HG03060 (cell line): ENCODE measurements around the gene CGB3.
"Not testable (repeated sequence)": the region's sequence is repeated elsewhere in the genome, so short reads cannot be mapped to it uniquely, and the experiment has no call there.

ENCODE experiments used
- ATAC-seq: cut with Tn5 transposase; IDR thresholded peaks from one replicate; pipeline ENCODE4 v1.9.1; 2021; ENCODE audit warnings: low read depth, moderate number of reproducible peaks; ENCODE audit not compliant: unreplicated experiment

Gene CGB3

GRCh38 chr19:49043548-49043947 lies 19.4 kb upstream of the CGB3 start, which contains the start of gene CGB5:
TSS of gene CGB5 (plus strand) at chr19:49043848. CDS start at chr19:49044210, 362 bp downstream.
- ATAC-seq, result not testable (repeated sequence)

GRCh38 chr19:49042666-49043065 lies 18.5 kb upstream of the CGB3 start:
- ATAC-seq, result not testable (repeated sequence)

- no peak for ATAC-seq
These were observed 18.0 kb upstream of the CGB3 start for GRCh38 chr19:49042177-49042576.

- ATAC-seq, result not testable (repeated sequence)
These were observed 15.6 kb upstream of the CGB3 start for GRCh38 chr19:49039736-49040135.

- not testable (repeated sequence) for ATAC-seq
These were observed 14.6 kb upstream of the CGB3 start for GRCh38 chr19:49038557-49039276.

- ATAC-seq, result not testable (repeated sequence)
These were observed 14.0 kb upstream of the CGB3 start for GRCh38 chr19:49038111-49038510.

GRCh38 chr19:49036815-49037214 lies 12.7 kb upstream of the CGB3 start, which contains the start of gene CGB1:
TSS of gene CGB1 (minus strand) at chr19:49036895. CDS start at chr19:49036711, 184 bp downstream.
- ATAC-seq, result not testable (repeated sequence)

- ATAC-seq, result not testable (repeated sequence)
These were observed 7.6 kb upstream of the CGB3 start, which contains the start of gene CGB2 for GRCh38 chr19:49031642-49032301. TSS of gene CGB2 (plus strand) at chr19:49031890. CDS start at chr19:49032096, 206 bp downstream.

GRCh38 chr19:49030323-49030722 lies 6.2 kb upstream of the CGB3 start:
- not testable (repeated sequence) for ATAC-seq

- not testable (repeated sequence) for ATAC-seq
These were observed 5.6 kb upstream of the CGB3 start for GRCh38 chr19:49029749-49030148.

GRCh38 chr19:49028686-49029085 lies 4.6 kb upstream of the CGB3 start:
- ATAC-seq, result not testable (repeated sequence)

- ATAC-seq, result not testable (repeated sequence)
These were observed 1.5 kb upstream of the CGB3 start for GRCh38 chr19:49025599-49025998.

GRCh38 chr19:49025088-49025487 lies 955 bp upstream of the CGB3 start:
- ATAC-seq, result not testable (repeated sequence)

- no peak for ATAC-seq
These were observed 2.0 kb downstream of the CGB3 start for GRCh38 chr19:49022116-49022515.

- ATAC-seq, result no peak
These were observed 2.9 kb downstream of the CGB3 start for GRCh38 chr19:49020931-49021895.

- no peak for ATAC-seq
These were observed 3.8 kb downstream of the CGB3 start for GRCh38 chr19:49020342-49020741.

GRCh38 chr19:49019242-49019932 lies 4.7 kb downstream of the CGB3 start:
- no peak for ATAC-seq

GRCh38 chr19:49018388-49019241 lies 5.5 kb downstream of the CGB3 start:
- not testable (repeated sequence) for ATAC-seq
